GM20000 (cell line): ENCODE data around the gene DLD.

Experiments used
- DNase-seq: peaks from one replicate; pipeline ENCODE4 v3.0.0; 2012; ENCODE audit warnings: low spot score
- TF ChIP-seq, protein P1 (sequence below): IDR thresholded peaks from 2 replicates; pipeline ENCODE4 v1.5.1; 2012; ENCODE audit warnings: mild to moderate bottlenecking, control low read depth; ENCODE audit errors: extremely low read depth, missing control alignments

Gene DLD

DNA sequence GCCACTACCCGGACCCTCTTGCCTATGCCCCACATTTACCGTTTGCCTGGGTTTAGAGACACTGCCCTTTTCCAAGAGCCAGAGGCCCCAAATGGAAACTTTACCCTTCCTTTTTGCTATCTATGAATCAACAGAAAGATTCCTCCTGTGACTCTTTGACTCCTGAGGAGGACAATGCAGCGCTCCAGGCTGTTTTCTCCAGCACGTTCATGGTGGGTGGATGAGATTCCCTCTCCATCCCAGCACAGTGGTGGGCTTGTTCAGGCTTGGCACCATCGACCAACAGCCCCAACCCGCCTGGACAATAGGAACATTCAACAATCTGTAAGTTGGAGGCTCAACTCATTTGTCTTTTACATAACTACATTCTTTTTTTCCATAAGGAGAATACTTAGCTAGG is 55.9 kb downstream of the DLD start:
- TF ChIP-seq, protein P1, sequence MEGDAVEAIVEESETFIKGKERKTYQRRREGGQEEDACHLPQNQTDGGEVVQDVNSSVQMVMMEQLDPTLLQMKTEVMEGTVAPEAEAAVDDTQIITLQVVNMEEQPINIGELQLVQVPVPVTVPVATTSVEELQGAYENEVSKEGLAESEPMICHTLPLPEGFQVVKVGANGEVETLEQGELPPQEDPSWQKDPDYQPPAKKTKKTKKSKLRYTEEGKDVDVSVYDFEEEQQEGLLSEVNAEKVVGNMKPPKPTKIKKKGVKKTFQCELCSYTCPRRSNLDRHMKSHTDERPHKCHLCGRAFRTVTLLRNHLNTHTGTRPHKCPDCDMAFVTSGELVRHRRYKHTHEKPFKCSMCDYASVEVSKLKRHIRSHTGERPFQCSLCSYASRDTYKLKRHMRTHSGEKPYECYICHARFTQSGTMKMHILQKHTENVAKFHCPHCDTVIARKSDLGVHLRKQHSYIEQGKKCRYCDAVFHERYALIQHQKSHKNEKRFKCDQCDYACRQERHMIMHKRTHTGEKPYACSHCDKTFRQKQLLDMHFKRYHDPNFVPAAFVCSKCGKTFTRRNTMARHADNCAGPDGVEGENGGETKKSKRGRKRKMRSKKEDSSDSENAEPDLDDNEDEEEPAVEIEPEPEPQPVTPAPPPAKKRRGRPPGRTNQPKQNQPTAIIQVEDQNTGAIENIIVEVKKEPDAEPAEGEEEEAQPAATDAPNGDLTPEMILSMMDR, result no peak

DNA sequence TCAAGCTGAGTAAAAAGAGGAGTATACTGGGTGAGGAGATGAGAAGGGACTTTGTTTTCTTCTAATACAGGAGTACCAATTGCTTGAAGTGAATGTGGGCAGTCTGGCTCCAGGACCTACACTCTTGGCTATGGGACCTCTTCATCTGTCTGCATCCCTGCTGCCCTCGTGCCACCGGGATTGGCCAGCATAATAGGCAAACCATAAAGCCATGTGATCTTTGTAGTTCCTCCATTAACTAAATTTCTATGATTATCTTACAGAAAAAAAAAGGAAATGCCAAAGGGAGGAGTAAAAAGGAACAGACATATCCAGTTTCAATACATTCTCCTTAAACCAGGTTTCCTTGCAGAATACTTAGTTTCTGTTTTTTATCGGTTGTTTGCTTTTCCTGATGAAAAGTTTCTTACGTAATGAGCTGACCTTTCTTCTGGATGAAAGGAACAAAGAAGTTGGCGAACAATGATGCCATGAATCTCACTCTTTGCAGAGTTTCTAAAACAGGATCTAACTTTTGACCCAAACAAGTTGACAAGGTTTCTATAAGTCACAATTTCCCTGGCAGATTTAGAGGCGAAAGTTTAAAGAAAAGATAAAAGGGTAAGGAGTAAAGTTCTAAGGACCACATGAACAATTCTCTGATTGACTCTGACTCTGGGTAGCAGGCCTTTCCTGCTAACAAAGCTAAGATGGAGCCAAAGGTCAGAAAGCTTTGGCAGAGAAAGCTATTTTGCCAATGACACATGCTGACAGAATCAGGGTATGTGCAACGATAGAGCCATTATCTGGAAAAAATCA is 57.9 kb downstream of the DLD start:
- TF ChIP-seq, protein P1, result no peak
- no peak for DNase-seq

More for the DNA sequence above, 55.9 kb downstream of the DLD start:
- no peak for DNase-seq

DNA sequence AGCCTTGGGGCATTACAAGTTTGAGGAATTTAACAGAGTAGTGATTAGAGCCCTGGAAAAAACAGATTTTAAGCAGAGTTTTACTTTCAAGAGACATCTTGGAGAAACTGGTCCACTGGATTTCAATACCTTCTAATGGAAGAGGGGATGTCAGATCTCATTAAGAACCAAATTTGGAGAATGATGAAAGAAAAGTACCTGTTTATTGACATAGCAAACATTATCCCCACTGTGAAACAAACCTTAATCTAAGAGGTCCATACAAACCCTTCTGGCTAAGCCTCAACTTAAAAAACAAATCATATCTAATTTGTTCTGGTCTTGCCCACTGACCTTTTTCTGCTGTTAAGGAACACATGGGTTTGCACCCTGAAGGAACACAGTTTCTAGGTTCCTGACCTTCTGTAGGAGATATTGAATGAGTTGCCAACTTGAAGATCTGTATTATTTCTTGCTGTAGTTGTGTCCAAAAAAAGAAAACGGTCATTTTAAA is 58.5 kb downstream of the DLD start:
- TF ChIP-seq, protein P1, result no peak
- no peak for DNase-seq

DNA sequence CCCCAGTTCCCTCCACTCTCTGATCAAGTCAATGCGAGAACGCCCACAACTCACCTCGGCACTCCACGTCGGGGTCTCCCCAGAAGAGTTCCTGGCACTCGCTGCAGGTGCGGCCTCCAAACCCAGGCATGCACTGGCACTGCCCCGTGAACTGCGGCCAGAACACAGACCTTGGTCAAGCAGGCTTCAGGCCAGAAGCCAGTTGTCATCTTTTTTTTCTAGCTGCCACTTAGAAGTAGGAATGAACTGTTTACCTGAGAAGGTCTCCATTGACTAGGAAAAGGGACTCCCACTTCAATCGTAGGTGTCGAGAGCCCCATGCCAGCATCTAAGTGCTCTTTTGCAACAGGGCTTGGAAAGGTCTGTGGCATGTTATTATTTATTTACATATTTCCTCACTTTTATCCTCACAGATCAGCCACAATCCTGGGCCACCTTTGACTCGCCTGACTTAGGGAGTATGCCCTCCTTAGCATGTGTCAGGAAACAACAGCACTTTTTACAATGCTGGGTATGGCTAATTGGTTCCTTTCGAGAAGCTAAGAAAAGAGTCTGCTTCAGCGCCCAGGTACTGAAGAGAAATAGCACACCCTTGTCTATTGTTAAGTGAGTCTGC is 60.3 kb downstream of the DLD start:
- TF ChIP-seq, protein P1, result no peak

DNA sequence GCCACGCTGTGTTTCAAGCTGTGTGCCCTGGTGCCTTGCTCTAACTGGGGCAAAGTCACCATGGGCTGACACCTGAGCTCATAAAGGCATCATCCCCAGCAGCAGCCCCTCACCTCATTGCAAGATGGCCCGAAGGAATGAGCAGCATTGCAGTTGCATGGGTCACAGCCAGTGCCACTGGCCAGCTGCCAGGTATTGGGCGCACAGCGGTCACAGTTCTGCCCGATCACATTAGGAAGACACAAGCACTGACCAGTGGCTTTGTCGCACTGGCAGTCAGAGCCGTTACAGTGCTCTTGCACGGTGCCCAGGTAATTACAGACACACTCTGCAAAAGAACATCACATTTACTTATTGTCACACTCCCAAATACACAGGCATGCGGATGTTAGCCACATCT is 60.9 kb downstream of the DLD start:
- no peak for DNase-seq
- TF ChIP-seq, protein P1, result no peak

More for the DNA sequence above, 60.3 kb downstream of the DLD start:
- no peak for DNase-seq

DNA sequence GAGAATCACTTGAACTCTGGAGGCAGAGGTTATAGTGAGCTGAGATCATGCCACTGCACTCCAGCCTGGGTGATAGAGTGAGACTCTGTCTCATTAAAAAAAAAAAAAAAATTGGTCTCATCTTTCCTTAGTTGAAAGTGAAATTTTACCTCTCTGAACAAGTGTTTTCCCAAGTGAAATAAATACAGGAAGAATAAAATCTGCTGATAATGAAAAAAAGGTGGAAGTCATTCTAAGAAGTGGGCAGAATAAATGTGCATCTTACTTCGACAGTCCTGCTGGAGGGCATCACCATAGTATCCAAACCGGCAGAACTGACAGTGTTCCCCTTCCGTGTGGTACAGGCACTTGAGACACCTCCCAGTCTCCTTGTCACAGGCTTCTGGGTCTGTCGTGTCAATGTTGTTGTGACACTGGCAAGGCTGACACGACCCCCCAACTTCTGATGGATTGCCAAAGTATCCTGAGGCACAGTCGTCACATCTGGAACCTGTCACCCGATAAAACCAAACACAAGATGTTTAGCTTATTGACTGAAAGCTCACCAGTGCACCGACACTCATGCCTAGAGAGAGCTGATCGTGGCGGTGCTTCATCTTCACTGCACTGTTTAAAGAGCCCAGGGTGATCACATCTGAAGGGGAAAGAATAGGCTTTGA is 62.4 kb downstream of the DLD start:
- TF ChIP-seq, protein P1, result no peak
- DNase-seq, result no peak

DNA sequence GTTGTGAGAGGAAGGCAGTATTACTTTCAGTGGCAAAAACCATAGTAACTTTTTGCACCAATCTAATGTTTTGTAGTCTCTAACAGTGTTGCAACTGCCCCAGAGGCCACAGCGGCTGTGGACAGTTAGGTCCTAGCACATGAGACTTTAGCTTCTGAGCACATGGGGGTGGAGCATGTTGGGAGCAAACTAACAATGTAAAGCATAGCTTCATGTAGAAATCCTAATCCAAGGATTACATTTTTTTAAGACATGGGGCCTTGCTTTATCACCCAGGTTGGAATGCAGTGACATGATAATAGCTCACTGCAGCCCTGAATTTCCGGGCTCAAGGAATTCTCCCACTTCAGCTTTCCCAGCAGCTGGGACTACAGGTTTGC is 62.9 kb downstream of the DLD start:
- no peak for DNase-seq
- TF ChIP-seq, protein P1, result no peak
